ENCODE data around the gene ZNF423.

ZNF423 gene

GRCh38 chr16:49542946-49543630 is 312.8 kb downstream of the ZNF423 start:
- no peak for DNase-seq (ENCODE audit: low read depth in 1 of 2, low spot score in 1 of 2)

DNA sequence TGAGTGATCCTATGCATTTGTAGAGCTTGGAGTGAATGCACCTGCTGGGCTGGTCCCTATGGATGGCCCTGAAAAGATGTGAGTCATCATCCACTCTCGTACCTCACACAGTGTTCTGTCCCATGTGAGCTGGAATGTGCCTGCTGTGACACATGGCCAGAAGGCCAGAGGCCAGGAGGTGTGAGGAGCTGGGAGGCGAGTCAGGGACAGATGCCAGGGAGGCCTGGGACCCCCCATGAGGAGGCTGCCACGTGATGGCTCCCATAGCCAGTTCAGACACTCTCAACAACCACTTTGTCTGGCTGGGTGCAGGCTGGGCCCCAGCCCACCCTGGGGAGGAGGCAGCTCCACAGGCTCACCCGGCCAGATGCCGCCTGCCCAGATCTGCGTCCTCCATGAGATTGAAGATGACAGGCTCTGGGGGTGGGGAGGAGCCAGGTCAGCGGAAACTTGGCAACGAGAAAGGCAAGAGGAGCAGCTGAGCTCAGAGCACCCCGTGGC is 313.5 kb downstream of the ZNF423 start:
- no peak for DNase-seq (ENCODE audit: low read depth in 1 of 2, low spot score in 1 of 2)

GRCh38 chr16:49540836-49541235 is 315.1 kb downstream of the ZNF423 start:
- DNase-seq (ENCODE audit: low read depth in 1 of 2, low spot score in 1 of 2), result no peak

DNA sequence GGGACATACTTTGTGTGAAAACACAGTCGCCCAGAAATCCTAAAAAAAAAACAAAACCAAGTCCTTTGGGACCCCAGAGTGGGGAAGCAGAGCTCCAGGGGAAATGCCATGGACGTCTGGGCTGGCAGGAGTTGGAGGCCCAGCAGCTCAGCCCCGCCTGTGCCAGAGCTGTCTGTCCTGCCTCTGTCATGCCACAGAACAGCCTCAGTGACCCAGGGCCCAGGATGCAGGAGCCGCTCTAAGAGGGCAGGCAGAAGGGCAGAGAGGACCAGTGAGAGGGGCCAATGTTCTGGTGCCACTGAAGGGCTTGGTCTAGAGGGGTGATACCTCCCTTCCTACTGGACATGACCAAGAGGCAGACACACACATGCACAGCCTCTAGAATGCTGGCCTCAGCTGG is 316.2 kb downstream of the ZNF423 start:
- DNase-seq (ENCODE audit: low read depth in 1 of 2, low spot score in 1 of 2), result no peak

DNA sequence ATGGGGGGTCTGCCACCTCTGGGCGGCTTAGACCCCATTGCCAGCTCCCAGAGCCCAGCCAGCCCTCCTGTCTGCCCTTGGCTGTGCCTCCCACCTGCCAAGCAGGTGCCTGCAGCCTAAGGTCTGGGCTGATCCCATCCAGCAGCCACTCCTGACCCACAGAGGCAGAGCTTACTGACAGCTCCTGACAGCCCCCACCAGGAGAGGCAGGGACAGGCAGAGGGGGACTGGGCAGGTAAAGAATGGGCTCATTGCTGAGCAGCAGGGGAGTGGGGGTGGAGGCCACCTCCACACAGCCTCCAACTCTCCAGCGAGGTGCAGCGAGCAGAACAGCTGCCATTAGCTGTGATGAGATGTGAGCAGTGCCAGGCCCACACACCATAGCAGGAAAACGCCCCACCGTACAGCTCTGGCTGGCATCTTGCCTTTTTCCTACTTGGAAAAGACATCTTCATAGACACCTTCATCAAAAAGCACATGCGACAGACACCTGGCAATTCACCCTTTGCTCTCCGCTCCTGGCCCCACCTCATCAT is 317.9 kb downstream of the ZNF423 start:
- no peak for DNase-seq (ENCODE audit: low read depth in 1 of 2, low spot score in 1 of 2)

DNA sequence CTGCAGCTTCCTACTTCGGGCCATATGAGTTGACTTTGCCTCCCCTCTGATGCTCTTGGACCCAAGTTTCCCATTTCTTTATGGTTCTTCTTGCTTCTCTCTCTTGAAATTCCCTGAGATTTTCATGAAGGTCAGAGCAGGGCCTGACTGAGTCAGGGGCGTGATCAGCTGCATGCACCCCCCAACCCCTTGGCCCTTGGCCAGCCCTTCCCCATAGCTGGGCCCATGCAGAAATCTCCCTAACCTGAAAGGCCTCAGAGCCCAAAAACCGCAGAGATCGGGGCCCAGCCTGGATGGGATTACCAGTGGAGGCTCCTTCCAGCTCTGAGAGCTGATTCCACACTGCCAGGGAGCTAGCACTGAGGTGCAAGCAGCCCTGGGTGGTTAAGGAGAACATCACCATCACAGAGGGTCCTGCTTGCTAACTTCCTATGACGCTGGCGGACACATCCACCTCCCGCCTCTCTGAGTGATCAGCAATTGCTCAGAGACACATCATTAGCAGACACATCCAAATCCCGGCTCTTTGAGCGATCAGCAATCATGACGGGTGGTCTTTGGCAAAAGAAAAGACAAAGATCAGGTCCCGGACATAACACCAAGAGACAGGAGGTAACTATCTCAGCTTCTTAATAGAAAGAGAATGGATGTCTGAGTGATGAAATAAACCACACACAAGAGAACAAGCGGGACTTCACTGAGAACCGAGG is 320.9 kb downstream of the ZNF423 start:
- no peak for DNase-seq (ENCODE audit: low read depth in 1 of 2, low spot score in 1 of 2)

- no peak for DNase-seq (ENCODE audit: low read depth in 1 of 2, low spot score in 1 of 2)
Measured at GRCh38 chr16:49533422-49533821, 322.5 kb downstream of the ZNF423 start.

GRCh38 chr16:49532873-49533272 is 323.0 kb downstream of the ZNF423 start:
- no peak for DNase-seq (ENCODE audit: low read depth in 1 of 2, low spot score in 1 of 2)

GRCh38 chr16:49531931-49532840 is 323.7 kb downstream of the ZNF423 start:
- no peak for DNase-seq (ENCODE audit: low read depth in 1 of 2, low spot score in 1 of 2)

DNA sequence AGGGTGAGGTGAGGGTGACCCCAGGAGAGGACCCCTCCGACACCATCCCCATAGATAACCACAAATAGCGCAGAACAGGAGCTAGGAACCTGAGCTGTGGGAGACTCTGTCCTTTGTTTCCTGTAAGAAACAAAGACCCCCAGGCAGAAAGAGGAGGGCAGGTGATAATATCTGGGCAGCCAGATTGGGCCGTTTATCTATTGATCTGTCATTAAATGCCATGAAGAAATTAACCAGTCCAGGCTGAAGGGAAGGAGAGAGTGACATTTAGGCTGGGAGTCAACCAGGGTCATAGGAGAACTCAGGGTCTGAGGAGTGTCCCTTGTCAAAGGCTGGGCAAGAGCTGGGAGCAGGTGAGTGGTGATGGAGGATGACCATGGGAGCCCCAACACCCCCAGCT is 324.5 kb downstream of the ZNF423 start:
- no peak for DNase-seq (ENCODE audit: low read depth in 1 of 2, low spot score in 1 of 2)

DNA sequence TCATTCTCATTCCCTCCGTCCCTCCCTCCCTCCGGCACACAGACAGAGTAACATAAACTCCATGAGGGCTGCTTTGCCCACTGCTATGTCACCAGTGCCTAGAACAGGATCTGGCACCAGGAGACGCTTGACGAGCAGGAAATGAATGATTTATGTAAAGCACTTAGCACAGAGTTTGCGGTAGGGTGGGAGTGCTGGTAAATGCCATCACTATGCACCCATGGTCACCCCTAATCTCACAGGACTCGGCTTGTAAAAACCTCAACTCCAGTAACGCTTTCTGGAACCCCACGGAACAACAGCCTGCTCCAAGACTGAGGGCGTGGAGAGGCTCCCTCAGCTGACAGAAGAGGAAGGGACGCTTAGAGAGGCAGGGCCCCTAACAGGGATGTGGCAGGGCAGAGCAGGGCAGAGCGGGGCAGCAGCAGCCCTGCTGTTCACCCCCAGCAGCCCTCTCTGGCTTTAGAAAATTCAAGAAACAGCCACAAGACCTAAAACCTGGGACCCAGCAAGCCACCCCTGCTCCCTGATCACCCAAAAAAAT is 325.4 kb downstream of the ZNF423 start:
- DNase-seq (ENCODE audit: low read depth in 1 of 2, low spot score in 1 of 2), result no peak

DNA sequence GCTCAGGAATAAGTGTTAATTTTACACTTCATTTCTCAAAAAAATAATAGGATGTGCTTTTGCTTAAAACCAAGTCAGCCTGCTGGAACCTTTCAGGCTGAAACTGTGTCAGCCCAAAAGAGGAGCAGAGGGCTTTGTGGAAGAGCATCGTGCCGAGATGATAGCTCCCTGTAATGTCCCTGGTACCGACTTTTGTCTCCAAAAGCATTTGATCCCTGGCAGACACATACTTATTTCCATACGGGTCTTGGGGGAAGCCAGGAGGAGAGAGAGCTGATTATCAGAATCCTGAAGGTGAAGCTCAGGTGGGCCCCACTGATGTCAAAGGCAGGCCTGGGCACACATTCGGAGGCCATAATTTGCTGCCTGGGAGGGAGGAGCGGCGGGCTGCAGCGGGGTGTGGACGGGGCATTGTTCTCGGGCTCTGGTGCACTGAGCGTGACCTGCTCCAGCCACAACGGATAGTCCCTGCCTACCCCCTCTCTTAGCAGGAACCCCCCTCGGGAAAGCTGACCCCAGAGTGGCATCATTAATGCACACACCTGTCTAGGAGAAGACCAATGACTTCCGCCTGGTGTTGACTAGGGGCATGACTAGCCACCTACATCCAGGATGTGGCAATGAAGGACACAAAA is 326.4 kb downstream of the ZNF423 start:
- no peak for DNase-seq (ENCODE audit: low read depth in 1 of 2, low spot score in 1 of 2)

GRCh38 chr16:49528866-49529288 is 327.0 kb downstream of the ZNF423 start:
- DNase-seq (ENCODE audit: low read depth in 1 of 2, low spot score in 1 of 2), result no peak

DNA sequence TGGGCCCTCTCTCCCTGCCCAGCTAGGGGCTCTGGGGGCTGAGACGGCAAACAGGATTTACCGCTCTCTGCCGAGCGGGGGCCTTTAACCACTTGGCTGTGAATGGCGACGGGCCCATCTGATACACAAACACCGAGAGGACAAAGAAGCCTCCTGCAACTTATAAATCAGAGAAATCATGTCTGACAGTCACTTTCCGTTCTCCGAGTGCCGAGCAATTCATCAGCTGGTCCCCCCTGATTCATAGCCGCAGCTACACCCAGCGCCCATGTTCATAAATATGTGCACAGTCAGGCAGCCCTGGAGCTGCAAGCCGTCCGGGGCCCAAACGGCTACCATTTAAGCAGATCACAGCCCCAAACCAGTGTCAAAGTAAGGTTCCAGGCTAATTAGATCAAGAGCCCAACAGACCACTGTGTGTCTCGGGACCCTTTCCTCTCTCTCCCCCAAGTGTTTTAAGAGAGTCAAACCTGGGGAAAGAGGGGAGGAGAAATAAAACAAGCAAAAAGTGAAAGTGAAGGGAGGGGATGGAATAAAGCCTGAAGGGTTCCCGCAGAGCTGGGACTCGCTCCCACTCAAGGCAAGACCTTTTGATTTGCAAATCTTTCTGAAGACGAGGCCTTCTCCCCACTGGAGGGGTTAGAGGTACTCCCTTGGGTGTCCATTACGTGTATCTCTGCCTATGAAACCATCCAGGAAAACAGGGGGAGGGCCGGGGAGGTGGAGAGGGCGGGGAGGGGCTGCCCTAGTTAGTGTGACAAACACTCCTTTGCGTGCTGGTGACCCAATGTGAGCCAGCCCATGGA is 327.6 kb downstream of the ZNF423 start:
- DNase-seq (ENCODE audit: low read depth in 1 of 2, low spot score in 1 of 2), result no peak

DNA sequence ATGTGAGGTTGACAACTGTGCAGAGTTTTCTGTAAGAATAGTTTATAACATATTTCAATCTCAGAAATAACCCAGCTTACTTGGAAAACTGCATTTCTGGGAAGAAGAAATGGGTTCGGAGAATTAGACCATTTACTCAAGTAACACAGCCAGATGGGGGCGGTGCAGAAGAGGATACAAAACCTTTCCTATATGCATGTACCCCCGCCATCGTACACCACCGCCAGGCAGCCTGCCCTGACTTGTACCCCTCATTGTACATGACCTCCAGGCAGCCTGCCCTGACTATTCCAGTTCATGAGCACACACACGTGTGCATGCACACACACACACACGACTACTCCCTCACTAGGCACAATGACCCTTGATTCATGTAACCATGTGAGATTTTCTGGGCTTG is 328.3 kb downstream of the ZNF423 start:
- no peak for DNase-seq (ENCODE audit: low read depth in 1 of 2, low spot score in 1 of 2)

GRCh38 chr16:49526860-49527365 is 329.0 kb downstream of the ZNF423 start:
- DNase-seq (ENCODE audit: low read depth in 1 of 2, low spot score in 1 of 2), result no peak

DNA sequence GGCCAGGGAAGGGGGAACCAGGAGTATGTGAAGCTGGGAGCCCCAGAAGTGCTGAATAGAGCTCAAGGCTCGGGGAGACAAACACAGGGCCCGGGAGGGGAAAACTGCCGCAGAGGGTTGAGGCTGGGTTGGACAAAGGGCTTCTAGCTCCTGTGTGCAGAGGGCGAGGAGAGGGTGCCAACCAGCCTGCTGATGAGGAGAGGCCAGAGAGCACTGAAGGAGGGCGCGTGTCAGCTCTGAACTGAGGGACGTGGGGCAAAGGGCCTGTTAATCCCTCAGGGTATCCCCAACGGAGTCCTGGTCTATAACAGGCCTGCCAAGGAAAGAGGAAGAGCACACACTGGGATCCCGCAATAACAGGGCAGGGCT is 331.0 kb downstream of the ZNF423 start:
- DNase-seq (ENCODE audit: low read depth in 1 of 2, low spot score in 1 of 2), result no peak

DNA sequence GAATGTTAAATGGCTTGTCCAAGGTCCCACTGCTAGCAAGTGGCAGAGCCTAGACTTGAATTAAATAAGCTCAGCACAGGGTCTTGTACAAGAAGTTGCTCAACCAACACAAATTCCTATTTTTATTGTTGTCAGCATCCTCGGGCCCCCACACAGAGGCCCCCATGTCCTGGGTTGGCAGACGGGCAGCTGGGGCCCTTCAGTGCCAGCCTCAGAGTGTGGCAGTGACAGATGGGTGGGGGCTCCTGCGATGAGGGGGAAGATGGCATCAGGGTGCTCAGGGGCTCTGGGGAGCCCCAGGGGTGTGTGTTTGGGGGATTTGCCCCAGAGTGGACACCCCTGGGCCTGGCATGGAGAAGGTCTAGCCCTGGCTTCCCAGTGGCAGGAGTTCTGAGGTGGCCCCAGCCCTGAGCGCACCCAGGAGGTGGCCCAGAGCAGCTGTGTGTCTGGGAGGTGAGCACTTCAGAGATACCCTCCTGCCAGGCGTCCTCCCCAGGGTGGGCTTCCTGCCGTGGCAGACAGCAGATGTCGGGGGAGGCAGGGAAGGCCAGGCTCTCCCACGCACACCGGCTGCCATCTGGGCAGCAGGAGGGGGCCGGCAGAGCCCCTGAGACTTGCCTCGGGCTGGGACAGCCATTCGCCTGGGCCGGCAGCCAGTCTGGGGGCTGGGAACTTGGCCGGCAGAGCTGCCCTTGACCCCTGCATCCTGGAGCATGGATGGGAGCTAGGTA is 331.5 kb downstream of the ZNF423 start:
- no peak for DNase-seq (ENCODE audit: low read depth in 1 of 2, low spot score in 1 of 2)
